Fibroblast of lung (primary cell): Measurements from ENCODE around the gene WDR64. TPM values are rescaled to one million over a fixed set of nuclear protein-coding genes. Genes with fewer than 3 reads are reported as not detected.

Experiments used
- DNase-seq, 2 donors: peaks; one replicate each; pipeline versions ENCODE4 v3.0.0 to v3.0.0-alpha.2; 2010; ENCODE audit warnings: low read depth in 2 of 2
- H2AFZ ChIP-seq: 2 replicates; pipeline ENCODE4 v1.5.1; 2012; ENCODE audit warnings: low read length, control low read depth, inconsistent platforms
- H3K27ac ChIP-seq: 2 replicates; pipeline ENCODE4 v1.5.1; 2011; ENCODE audit warnings: low read length, control low read depth; ENCODE audit not compliant: insufficient read depth
- H3K27me3 ChIP-seq: 2 replicates; pipeline ENCODE4 v1.5.1; 2011; ENCODE audit warnings: mild to moderate bottlenecking, low read length; ENCODE audit not compliant: control insufficient read depth, insufficient read depth
- H3K36me3 ChIP-seq: 2 replicates; pipeline ENCODE4 v1.5.1; 2011; ENCODE audit warnings: low read length; ENCODE audit not compliant: control insufficient read depth, insufficient read depth
- H3K4me1 ChIP-seq: 2 replicates; pipeline ENCODE4 v1.5.1; 2011; ENCODE audit warnings: low read length; ENCODE audit not compliant: control insufficient read depth, insufficient read depth; ENCODE audit errors: extremely low read depth
- H3K4me2 ChIP-seq: 2 replicates; pipeline ENCODE4 v1.5.1; 2011; ENCODE audit warnings: low read length, control low read depth; ENCODE audit not compliant: insufficient read depth; ENCODE audit errors: extremely low read depth
- H3K4me3 ChIP-seq, 4 experiments: fragments of 200-600 bp in 1 of 4; sonication (generic) in 1 of 4; replicated peaks in 1 of 4; 2 replicates each; pipeline ENCODE4 v1.5.1; 2011 to 2016; ENCODE audit warnings: low read length in 4 of 4, low read depth in 3 of 4, mild to moderate bottlenecking in 3 of 4, control low read depth in 2 of 4, inconsistent platforms in 1 of 4, mixed read lengths in 1 of 4; ENCODE audit not compliant: insufficient read depth in 1 of 4; ENCODE audit errors: control extremely low read depth in 1 of 4
- H3K79me2 ChIP-seq: 2 replicates; pipeline ENCODE4 v1.5.1; 2012; ENCODE audit warnings: mild to moderate bottlenecking, low read length, inconsistent platforms; ENCODE audit not compliant: control insufficient read depth, insufficient read depth
- H3K9ac ChIP-seq: 2 replicates; pipeline ENCODE4 v1.5.1; 2011; ENCODE audit warnings: mild to moderate bottlenecking, low read length, control low read depth; ENCODE audit not compliant: insufficient read depth
- H3K9me3 ChIP-seq: 2 replicates; pipeline ENCODE4 v1.5.1; 2012; ENCODE audit warnings: low read depth, low read length; ENCODE audit not compliant: control insufficient read depth, insufficient read depth
- H4K20me1 ChIP-seq: 2 replicates; pipeline ENCODE4 v1.5.1; 2011; ENCODE audit warnings: low read length; ENCODE audit not compliant: control insufficient read depth, insufficient read depth; ENCODE audit errors: extremely low read depth
- EZH2 ChIP-seq: IDR thresholded peaks from 2 replicates; pipeline ENCODE4 v1.5.1; 2012; ENCODE audit warnings: low read length, control low read depth, mild to moderate bottlenecking; ENCODE audit errors: missing control alignments
- polyA plus RNA-seq, 2 donors: library from polyadenylated mRNA; depleted of rRNA in 1 of 2; stranded (reverse) in 1 of 2; unstranded in 1 of 2; fragments of >200 nt; gene quantifications; 2 replicates each; pipeline ENCODE4 v1.2.1, GENCODE V29; 2011 to 2012; ENCODE audit warnings: missing spikeins in 1 of 2
- total RNA-seq: library from RNA; depleted of rRNA; stranded (reverse); fragments of >200 nt; gene quantifications from 2 replicates; pipeline ENCODE4 v1.2.1, GENCODE V29; 2014
- TF ChIP-seq, protein P1 (sequence below), 2 donors: IDR thresholded peaks in 1 of 2; conservative IDR thresholded peaks in 1 of 2; 1 replicate in 1 of 2; 2 replicates in 1 of 2; pipeline ENCODE4 v1.5.1; 2011 to 2012; ENCODE audit warnings: low read length in 2 of 2, control low read depth in 1 of 2, inconsistent platforms in 1 of 2, low read depth in 1 of 2, mild to moderate bottlenecking in 1 of 2

WDR64 gene
- total and polyA plus RNA-seq, 2 donors (not counting 1 experiment from before 2014, with no cell fraction given) = not detected

DNA sequence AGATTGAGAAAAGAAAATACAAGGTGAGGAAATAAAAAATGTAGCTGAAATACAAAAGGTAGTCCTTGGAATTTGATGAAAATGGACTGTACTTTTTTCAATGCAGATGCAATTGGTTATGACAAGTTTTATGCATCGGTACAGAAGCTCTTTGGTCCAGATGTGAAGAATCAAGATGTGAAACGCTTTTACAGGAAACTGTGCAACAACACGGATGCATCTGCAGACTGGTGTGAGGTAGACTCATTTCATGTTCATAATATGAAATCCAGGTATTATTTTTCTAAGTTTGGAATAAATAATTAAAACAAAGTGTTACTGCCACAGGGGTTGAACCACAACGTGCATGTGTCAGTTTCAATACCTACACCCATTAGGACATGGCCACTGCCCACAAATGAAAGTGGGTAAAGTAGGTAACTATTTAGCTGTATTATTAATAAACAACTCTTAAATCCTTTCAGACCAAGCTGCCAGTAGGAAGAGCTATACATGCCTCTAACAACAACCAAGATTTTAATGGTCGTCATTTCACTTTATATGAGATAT, 8.4 kb downstream of the WDR64 start:
- Histone ChIP-seq H3K4me3 (no peak overlapping the region), H3K27ac (no peak overlapping the region), H3K36me3 (no peaks in the 10 kb centered on the region), H3K4me2 (no peak overlapping the region), H3K79me2 (no peaks in the 10 kb centered on the region), H4K20me1 (no peaks in the 10 kb centered on the region), H3K9ac (no peak overlapping the region), H3K9me3 (no peaks in the 10 kb centered on the region), H2AFZ (no peak overlapping the region), H3K27me3 (no peaks in the 10 kb centered on the region), H3K4me1 (no peaks in the 10 kb centered on the region)
- no peak for DNase-seq
- TF ChIP-seq, protein P1, sequence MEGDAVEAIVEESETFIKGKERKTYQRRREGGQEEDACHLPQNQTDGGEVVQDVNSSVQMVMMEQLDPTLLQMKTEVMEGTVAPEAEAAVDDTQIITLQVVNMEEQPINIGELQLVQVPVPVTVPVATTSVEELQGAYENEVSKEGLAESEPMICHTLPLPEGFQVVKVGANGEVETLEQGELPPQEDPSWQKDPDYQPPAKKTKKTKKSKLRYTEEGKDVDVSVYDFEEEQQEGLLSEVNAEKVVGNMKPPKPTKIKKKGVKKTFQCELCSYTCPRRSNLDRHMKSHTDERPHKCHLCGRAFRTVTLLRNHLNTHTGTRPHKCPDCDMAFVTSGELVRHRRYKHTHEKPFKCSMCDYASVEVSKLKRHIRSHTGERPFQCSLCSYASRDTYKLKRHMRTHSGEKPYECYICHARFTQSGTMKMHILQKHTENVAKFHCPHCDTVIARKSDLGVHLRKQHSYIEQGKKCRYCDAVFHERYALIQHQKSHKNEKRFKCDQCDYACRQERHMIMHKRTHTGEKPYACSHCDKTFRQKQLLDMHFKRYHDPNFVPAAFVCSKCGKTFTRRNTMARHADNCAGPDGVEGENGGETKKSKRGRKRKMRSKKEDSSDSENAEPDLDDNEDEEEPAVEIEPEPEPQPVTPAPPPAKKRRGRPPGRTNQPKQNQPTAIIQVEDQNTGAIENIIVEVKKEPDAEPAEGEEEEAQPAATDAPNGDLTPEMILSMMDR (conservative IDR thresholded peaks at IDR 0.05 in 1 of 2, IDR thresholded peaks at IDR 0.05 in 1 of 2; ENCODE audit: low read depth in 1 of 2, low read length in 2 of 2) = no peak
- no peak for TF ChIP-seq EZH2

DNA sequence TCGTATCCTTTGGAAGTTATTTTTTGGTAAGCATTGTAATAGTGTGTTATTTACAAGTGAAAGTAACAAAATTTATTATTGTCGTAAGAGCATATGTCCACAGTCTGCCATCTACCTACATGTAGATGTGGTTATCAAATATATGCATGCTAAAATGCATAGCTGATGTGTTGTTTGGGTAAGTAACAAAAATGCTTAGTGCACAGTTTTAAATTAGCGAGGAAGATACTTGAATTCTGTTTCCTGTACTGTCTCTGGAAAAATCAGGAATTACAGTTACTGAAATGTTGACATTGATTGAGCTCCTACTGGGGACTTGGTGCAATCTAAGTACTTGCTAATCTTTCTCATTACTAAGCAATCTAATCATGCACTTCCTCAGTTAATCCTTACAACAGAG, 14.3 kb downstream of the WDR64 start:
- no peak for DNase-seq
- TF ChIP-seq EZH2 = no peak
- TF ChIP-seq, protein P1 (conservative IDR thresholded peaks at IDR 0.05 in 1 of 2, IDR thresholded peaks at IDR 0.05 in 1 of 2; ENCODE audit: low read depth in 1 of 2, low read length in 2 of 2) = no peak
- no peak overlapping the region for H3K4me2 ChIP-seq
- no peak overlapping the region for H2AFZ ChIP-seq
- H3K36me3 ChIP-seq = no peaks in the 10 kb centered on the region
- H3K4me3 ChIP-seq = no peak overlapping the region
- H3K4me1 ChIP-seq = no peaks in the 10 kb centered on the region
- no peak overlapping the region for H3K9ac ChIP-seq
- no peaks in the 10 kb centered on the region for H3K27me3 ChIP-seq
- no peaks in the 10 kb centered on the region for H3K79me2 ChIP-seq
- no peaks in the 10 kb centered on the region for H3K9me3 ChIP-seq
- H4K20me1 ChIP-seq = no peaks in the 10 kb centered on the region
- H3K27ac ChIP-seq = no peak overlapping the region

DNA sequence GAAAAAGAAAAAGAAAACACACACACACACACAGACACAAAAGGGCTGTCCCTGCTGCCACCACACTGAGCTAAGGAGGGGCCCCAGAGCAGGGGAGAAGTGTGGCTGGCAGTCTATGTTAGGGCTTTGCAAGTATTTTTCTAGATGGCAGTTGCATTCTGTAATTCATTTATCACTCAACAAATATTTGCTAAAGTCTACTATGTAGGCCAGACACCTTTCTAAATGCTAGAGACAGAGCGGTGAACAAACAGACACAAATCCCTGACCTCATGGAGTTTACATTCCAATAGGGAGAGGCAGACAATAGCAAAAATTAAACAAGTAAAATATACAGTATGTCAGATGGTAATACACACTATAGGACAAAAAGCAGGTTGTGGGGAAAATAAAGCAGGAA, 20.2 kb downstream of the WDR64 start:
- Histone ChIP-seq H3K27me3 (no peaks in the 10 kb centered on the region), H2AFZ (no peak overlapping the region), H3K27ac (no peak overlapping the region), H3K4me3 (no peak overlapping the region), H3K4me1 (no peaks in the 10 kb centered on the region), H4K20me1 (no peaks in the 10 kb centered on the region), H3K79me2 (no peaks in the 10 kb centered on the region), H3K36me3 (no peaks in the 10 kb centered on the region), H3K4me2 (no peak overlapping the region), H3K9me3 (no peaks in the 10 kb centered on the region), H3K9ac (no peak overlapping the region)
- no peak for DNase-seq
- TF ChIP-seq, protein P1 (conservative IDR thresholded peaks at IDR 0.05 in 1 of 2, IDR thresholded peaks at IDR 0.05 in 1 of 2; ENCODE audit: low read depth in 1 of 2, low read length in 2 of 2) = no peak
- TF ChIP-seq EZH2 = no peak
